Effector memory CD8-positive, alpha-beta T cell (primary cell): ENCODE results near the gene POLL.
"Not testable (repeated sequence)": the region's sequence is repeated elsewhere in the genome, so short reads cannot be mapped to it uniquely, and the experiment has no call there.

Source experiments
- ATAC-seq: fragments of 150-1000 bp; cut with Tn5 transposase; replicated peaks from 2 replicates; pipeline ENCODE4 v1.10.0; 2021; ENCODE audit warnings: mild to moderate bottlenecking, moderate library complexity
- DNase-seq, 3 experiments: peaks; one replicate each; pipeline ENCODE4 v3.0.0; 2021
- H3K27ac Mint-ChIP-seq, 2 donors: one replicate each; pipeline ENCODE4 v1.8.0; 2022; ENCODE audit warnings: mild to moderate bottlenecking in 2 of 2, mixed read lengths in 2 of 2, moderate library complexity in 2 of 2
- H3K27me3 Mint-ChIP-seq, 2 donors: one replicate each; pipeline ENCODE4 v1.8.0; 2022; ENCODE audit warnings: mixed read lengths in 2 of 2
- H3K36me3 Mint-ChIP-seq: one replicate; pipeline ENCODE4 v1.8.0; 2022; ENCODE audit warnings: mild to moderate bottlenecking, moderate library complexity, mixed read lengths; ENCODE audit not compliant: insufficient read depth
- H3K4me1 Mint-ChIP-seq, 2 donors: one replicate each; pipeline ENCODE4 v1.8.0; 2022; ENCODE audit warnings: low read depth in 2 of 2, mixed read lengths in 2 of 2
- H3K4me3 Mint-ChIP-seq, 2 donors: one replicate each; pipeline ENCODE4 v1.8.0; 2022; ENCODE audit warnings: mild to moderate bottlenecking in 2 of 2, mixed read lengths in 2 of 2, moderate library complexity in 2 of 2
- H3K9me3 Mint-ChIP-seq, 2 donors: one replicate each; pipeline ENCODE4 v1.8.0; 2022; ENCODE audit warnings: mixed read lengths in 2 of 2
- total RNA-seq, 9 experiments: gene quantifications; one replicate each; lab custom pipeline; 2026; lab: John Stamatoyannopoulos, UW

POLL gene
- 22.4 to 48.6 (median 27.8) reads per million in 9 experiments for total RNA-seq

DNA sequence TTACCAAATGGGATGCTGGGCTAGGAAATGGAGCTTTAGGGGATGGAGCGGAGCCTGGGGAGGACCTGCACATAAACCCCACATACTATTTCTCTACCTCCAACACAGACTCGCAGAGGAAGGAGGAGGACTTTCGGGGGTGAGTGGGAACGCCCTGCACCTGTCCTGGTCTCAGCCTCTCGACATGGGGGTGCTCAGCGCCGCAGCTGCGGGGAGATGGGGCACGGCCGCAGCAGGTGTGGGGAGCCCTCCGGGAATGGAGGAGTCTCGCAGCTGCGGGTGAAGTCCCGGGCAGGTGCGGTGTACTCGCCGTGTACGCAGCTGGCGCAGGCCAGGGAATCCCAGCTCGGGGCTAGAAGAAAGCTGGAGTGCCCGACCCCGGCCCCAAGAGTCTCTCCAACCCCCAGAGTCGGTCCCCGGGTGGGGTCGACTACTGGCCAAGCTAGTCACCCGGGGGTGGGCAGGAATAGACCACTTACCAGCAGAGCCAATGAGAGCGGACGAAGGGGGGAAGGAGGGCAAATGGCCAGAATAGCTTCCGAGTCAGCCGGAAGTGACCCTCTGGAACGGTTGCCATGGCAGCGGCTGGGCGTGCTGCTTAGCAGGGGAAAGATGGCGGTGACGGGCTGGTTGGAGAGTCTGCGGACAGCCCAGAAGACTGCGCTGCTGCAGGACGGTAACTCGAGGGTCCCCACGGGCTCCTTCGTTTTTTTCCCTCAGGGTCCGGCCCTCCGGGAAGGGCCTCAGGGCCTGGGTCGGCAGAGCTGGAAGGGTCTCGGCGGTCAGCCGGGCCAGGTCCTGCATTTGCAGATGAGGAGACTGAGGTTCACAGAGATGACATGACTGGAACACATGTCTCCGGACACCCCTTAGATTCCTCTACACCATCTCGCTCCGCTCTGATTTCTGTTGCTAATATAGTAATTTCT is at the start of gene POLL, which contains the start of gene DPCD:
TSS of gene POLL (minus strand) at position 533 of the 929 bp plus-strand sequence. CDS start 897 bp downstream, outside the sequence.
TSS of gene DPCD (plus strand) at position 597 of the 929 bp plus-strand sequence. CDS start at position 613, 16 bp downstream.
- DNase-seq (peak; percentile 83 to 87 (median 86)), ATAC-seq (peak; percentile 95)
- H3K4me1 Mint-ChIP-seq, result peaks cover 17 to 23% of the 10 kb centered on the region in 2 donors
- no peaks in the 10 kb centered on the region for H3K9me3 Mint-ChIP-seq
- H3K27ac Mint-ChIP-seq, result peak within 1 kb of the TSS; percentile 91 to 92
- peaks cover 20% of the 10 kb centered on the region for H3K36me3 Mint-ChIP-seq
- no peaks in the 10 kb centered on the region for H3K27me3 Mint-ChIP-seq
- H3K4me3 Mint-ChIP-seq, result peak within 1 kb of the TSS; percentile 94 to 95

DNA sequence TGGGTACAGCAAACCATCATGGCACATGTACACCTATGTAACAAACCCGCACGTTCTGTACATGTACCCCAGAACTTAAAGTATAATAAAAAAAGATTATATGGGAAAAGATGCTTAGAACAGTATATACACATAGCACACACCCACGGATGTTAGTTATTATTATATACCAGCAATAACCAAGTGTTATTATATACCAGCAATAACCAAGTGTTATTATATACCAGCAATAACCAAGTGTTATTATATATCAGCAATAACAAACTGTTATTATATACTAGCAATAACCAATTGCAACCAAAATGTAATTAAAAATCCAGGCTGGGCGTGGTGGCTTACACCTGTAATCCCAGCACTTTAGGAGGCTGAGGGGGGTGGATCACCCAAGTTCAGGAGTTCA is 45.5 kb upstream of the POLL start:
- not testable (repeated sequence) for H3K9me3 Mint-ChIP-seq, H3K4me3 Mint-ChIP-seq, DNase-seq, H3K27me3 Mint-ChIP-seq, ATAC-seq
- peaks cover 35% of the 10 kb centered on the region for H3K36me3 Mint-ChIP-seq
- H3K4me1 Mint-ChIP-seq, result peaks cover 17 to 34% of the 10 kb centered on the region in 2 donors
- H3K27ac Mint-ChIP-seq, result peak overlapping the region in 1 of 2 donors; percentile 88

DNA sequence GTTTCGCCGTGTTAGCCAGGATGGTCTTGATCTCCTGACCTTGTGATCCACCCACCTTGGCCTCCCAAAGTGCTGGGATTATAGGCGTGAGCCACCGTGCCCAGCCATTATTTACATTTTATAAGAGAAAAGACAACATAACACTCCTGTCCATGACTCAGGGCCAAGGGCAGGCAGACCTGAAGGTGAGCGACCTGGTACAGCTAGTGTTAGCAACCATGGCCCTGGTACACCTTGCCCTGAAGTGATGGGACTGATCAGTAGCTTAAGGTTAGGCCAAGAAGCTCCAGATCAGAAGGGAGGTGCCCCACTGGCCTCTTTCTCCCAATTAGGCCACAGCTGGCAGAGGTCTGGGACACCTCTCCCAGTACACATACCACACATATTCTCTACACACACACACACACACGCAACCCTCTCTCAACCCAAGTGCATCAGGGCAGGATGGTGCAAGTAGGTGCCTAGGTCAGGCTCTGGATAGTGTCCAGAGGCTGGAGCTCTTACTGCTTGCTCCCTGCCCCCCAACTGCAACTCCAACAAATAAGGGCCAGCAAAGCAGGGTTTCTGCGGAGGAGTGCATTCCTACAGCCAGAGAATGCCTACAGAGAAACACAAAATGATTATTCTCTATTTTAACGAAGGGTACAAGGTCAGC is 43.9 kb upstream of the POLL start:
- ATAC-seq (no peak), DNase-seq (no peak)
- no peak overlapping the region for H3K4me3 Mint-ChIP-seq
- no peaks in the 10 kb centered on the region for H3K27me3 Mint-ChIP-seq
- H3K4me1 Mint-ChIP-seq, result peaks cover 17 to 46% of the 10 kb centered on the region in 2 donors
- H3K9me3 Mint-ChIP-seq, result no peaks in the 10 kb centered on the region
- peaks cover 25% of the 10 kb centered on the region for H3K36me3 Mint-ChIP-seq
- peak overlapping the region; percentile 20 to 55 for H3K27ac Mint-ChIP-seq

GRCh38 chr10:101630633-101630920 is 42.5 kb upstream of the POLL start:
- no peak for DNase-seq
- peaks cover 15% of the 10 kb centered on the region for H3K36me3 Mint-ChIP-seq
- peaks cover 21 to 48% of the 10 kb centered on the region in 2 donors for H3K4me1 Mint-ChIP-seq

DNA sequence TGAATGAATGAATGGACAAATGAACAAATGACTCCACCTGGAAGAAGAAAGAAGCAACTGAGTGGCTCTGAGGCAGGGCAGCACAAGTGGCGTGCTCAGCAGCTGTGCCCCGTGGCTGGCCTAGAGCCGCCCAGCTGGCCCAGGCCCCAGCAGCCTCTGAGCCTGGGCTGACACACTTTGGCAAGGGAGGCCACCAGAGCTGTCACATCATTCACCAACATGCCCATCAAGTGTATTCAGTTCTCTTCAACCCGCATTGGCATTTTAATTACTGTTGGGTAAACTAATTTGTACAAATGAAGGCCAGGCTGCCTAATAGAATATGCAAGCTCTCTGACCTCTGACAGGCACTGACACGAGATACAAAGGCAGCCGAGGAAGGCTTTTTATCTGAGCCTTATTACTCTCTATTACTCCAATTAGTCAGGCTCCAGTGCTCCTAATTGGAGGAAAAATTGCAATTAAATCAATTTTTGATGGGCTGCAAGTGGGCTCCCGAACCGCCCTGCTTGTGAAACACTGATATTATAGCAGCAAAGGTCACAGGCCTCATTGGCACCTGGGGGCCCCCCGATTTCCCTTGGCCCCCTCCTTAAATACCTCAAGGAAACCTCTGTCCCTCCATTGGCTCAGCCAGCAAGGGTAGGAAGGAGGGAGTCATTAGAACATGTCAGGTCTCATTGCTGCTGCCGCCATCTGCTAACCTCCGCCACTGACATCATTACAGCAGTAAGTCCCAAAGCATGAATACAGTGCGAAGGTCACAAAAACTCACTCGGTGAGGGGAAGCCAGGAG is 42.0 kb upstream of the POLL start:
- no peaks in the 10 kb centered on the region for H3K27me3 Mint-ChIP-seq
- ATAC-seq, result no peak
- DNase-seq, result no peak
- H3K9me3 Mint-ChIP-seq, result no peaks in the 10 kb centered on the region
- H3K4me3 Mint-ChIP-seq, result no peak overlapping the region
- peaks cover 26 to 53% of the 10 kb centered on the region in 2 donors for H3K4me1 Mint-ChIP-seq
- peaks cover 15% of the 10 kb centered on the region for H3K36me3 Mint-ChIP-seq
- peak overlapping the region in 1 of 2 donors; percentile 89 for H3K27ac Mint-ChIP-seq

More at GRCh38 chr10:101630633-101630920, 42.5 kb upstream of the POLL start:
- Mint-ChIP-seq H3K4me3 (no peak overlapping the region), H3K9me3 (no peaks in the 10 kb centered on the region), H3K27ac (peak overlapping the region in 1 of 2 donors; percentile 89), H3K27me3 (no peaks in the 10 kb centered on the region)
- ATAC-seq, result no peak

- Mint-ChIP-seq H3K9me3 (no peaks in the 10 kb centered on the region), H3K27me3 (no peaks in the 10 kb centered on the region), H3K4me3 (no peak overlapping the region), H3K36me3 (peaks cover 42% of the 10 kb centered on the region), H3K27ac (peak overlapping the region in 1 of 2 donors; percentile 47), H3K4me1 (peaks cover 17 to 37% of the 10 kb centered on the region in 2 donors)
- no peak for DNase-seq
- ATAC-seq, result no peak
Observed at GRCh38 chr10:101625821-101626412, 37.9 kb upstream of the POLL start.

- Mint-ChIP-seq H3K4me3 (no peak overlapping the region), H3K27ac (peak overlapping the region; percentile 18 to 47), H3K4me1 (peaks cover 10 to 30% of the 10 kb centered on the region in 2 donors), H3K36me3 (peaks cover 36% of the 10 kb centered on the region), H3K27me3 (no peaks in the 10 kb centered on the region), H3K9me3 (no peaks in the 10 kb centered on the region)
- ATAC-seq, result no peak
- no peak for DNase-seq
Observed at GRCh38 chr10:101624526-101625102, 36.6 kb upstream of the POLL start.

DNA sequence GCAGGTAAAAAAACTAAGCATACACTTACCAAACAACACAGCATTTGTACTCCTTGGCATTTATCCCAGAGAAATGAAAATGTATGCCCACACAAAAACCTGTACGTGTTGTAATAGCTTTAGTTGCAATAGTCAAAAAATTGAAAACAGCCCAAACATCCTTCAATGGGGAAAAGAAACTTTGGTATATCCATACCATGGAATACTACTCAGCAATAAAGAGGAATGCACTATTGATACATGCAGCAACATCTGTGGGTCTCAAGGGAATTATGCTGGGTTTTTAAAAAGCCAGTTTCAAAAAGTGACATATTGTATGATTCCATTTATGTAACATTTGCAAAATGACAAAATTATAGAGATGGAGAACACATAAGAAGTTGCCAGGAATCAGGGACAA is 35.5 kb upstream of the POLL start:
- DNase-seq (no peak), ATAC-seq (no peak)
- no peaks in the 10 kb centered on the region for H3K27me3 Mint-ChIP-seq
- peaks cover 39% of the 10 kb centered on the region for H3K36me3 Mint-ChIP-seq
- no peak overlapping the region for H3K27ac Mint-ChIP-seq
- H3K4me3 Mint-ChIP-seq, result no peak overlapping the region
- no peaks in the 10 kb centered on the region for H3K9me3 Mint-ChIP-seq
- H3K4me1 Mint-ChIP-seq, result peaks cover 10 to 26% of the 10 kb centered on the region in 2 donors

DNA sequence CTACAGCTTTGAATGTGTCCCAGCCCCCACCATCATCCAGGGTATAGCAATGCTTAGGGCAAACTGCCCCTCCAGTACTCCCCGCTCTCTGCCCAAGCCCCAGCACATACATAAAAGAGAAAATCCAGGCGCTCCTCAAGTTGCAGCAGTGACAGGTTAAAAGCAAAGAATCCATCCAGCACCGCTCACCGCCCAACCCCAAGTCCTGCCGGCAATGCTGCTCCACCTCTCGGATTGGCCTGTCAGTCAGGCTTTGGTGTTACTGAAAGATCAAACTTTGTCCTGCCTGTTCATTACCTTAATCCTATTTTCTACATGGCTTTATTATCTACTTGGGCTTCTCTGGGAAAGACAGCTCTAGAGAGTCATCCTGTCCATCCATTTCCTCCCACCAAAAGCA is 31.9 kb upstream of the POLL start:
- Mint-ChIP-seq H3K27me3 (no peaks in the 10 kb centered on the region), H3K36me3 (peaks cover 43% of the 10 kb centered on the region), H3K9me3 (no peaks in the 10 kb centered on the region), H3K27ac (peak overlapping the region in 1 of 2 donors; percentile 78), H3K4me1 (peaks cover 3 to 13% of the 10 kb centered on the region in 2 donors), H3K4me3 (no peak overlapping the region)
- DNase-seq (no peak), ATAC-seq (no peak)

DNA sequence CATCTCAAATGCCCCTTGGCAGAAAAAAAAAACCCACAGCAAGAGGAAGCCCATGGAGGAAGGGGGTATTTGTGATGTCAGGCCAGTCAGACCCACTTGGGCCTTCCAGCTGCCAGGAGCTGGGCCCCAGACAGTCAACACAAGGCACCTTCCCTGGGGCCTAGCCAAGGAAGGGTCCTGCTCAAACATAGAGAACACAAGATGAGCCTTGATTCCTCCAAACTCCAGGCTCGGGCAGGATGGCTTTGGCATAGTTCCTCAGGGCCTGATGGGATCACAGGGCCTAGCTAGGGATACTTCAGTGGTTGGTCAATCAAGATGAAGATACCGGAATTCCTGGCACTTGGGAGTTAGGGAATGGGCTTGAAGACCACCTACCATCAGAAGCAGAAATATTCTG is 30.8 kb upstream of the POLL start:
- peaks cover 36% of the 10 kb centered on the region for H3K36me3 Mint-ChIP-seq
- no peaks in the 10 kb centered on the region for H3K27me3 Mint-ChIP-seq
- ATAC-seq (no peak), DNase-seq (no peak)
- H3K27ac Mint-ChIP-seq, result peak overlapping the region in 1 of 2 donors; percentile 80
- no peaks in the 10 kb centered on the region for H3K9me3 Mint-ChIP-seq
- H3K4me1 Mint-ChIP-seq, result peaks cover 2 to 8% of the 10 kb centered on the region in 2 donors
- no peak overlapping the region for H3K4me3 Mint-ChIP-seq

DNA sequence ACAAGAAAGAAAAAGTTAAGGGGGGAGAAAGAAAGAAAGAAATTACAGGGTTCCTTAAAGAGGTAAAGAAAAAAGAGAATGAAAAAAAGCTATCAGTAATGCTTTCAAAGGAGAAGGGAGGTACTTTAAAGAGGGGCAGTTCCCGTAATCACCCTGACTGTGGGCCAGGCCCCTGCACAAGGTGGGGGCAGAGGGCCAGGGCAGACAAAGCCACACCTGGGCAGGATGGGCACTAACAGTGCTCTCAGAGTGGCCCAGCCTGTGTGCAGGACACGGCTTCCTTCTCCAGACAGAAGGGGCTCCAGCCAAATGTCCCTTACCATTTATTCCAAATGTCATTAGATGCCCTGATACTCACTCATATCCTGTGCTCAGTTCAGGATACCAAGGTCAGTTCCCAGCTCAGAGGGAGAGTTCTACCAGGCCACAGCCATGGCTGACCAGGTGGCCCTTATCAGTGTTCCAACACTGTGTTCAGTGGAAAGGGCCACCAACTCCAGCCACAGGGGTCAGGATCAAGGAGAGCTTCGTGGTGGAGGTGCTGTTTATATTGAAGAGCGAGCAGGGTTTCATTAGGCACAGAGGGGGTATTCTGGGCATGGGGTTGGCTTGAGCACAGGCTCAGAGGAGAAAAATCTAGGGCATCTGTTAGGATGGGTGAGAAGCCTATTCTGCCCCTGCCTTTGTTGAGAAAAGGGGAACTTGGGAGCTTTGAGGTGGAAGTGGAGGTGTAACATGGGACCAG is 29.9 kb upstream of the POLL start:
- no peak overlapping the region for H3K4me3 Mint-ChIP-seq
- peaks cover 5 to 8% of the 10 kb centered on the region in 2 donors for H3K4me1 Mint-ChIP-seq
- peaks cover 29% of the 10 kb centered on the region for H3K36me3 Mint-ChIP-seq
- peak overlapping the region; percentile 28 to 80 for H3K27ac Mint-ChIP-seq
- H3K27me3 Mint-ChIP-seq, result no peaks in the 10 kb centered on the region
- DNase-seq (no peak), ATAC-seq (no peak)
- no peaks in the 10 kb centered on the region for H3K9me3 Mint-ChIP-seq
